Measurements from ENCODE around the gene APOL4. TPM values are rescaled to one million over a fixed set of nuclear protein-coding genes. Genes with fewer than 3 reads are reported as not detected.

APOL4 gene
- total and polyA plus RNA-seq, 2 of the 4 experiments (the other 2 are of a cell fraction): 0.07 TPM; not detected in 1

- intact Hi-C loops (cut with micrococcal nuclease): no loop called here
- H4K91ac ChIP-seq (ENCODE audit: insufficient read depth, low read depth, low read length): no peak overlapping the region
- H2BK15ac ChIP-seq (ENCODE audit: low read depth, low read length): no peak overlapping the region
- H4K20me1 ChIP-seq (ENCODE audit: insufficient read depth, low read length): no peaks in the 10 kb centered on the region
- dilution Hi-C loops (cut with HindIII; ENCODE audit: low sequenced_read_pairs, unreplicated experiment): no loop called here
- no peaks in the 10 kb centered on the region for H3K27me3 ChIP-seq (ENCODE audit: control insufficient read depth, insufficient read depth, low read length)
- H2AK9ac ChIP-seq (replicated peaks; ENCODE audit: low read depth, low read length, poor library complexity): no peak overlapping the region
- H3K27ac ChIP-seq (ENCODE audit: insufficient read depth, low read length): no peak overlapping the region
- H3K14ac ChIP-seq (replicated peaks; ENCODE audit: low read depth, low read length): no peak overlapping the region
- H3K4me2 ChIP-seq (ENCODE audit: low read depth, low read length): no peak overlapping the region
- no peaks in the 10 kb centered on the region; the same call in 1 of the 2 replicates for H3K9me1 ChIP-seq (ENCODE audit: insufficient read depth, low read length)
- no peak for ATAC-seq (ENCODE audit: low read depth)
- H2BK120ac ChIP-seq (ENCODE audit: low read depth, low read length): no peak overlapping the region
- H3K56ac ChIP-seq (ENCODE audit: extremely low read depth, insufficient read depth, low read length): no peak overlapping the region
- in situ Hi-C loops (cut with MboI; ENCODE audit: low sequenced_read_pairs): no loop called here
- H3K79me1 ChIP-seq (ENCODE audit: low read depth in 1 of 2, low read length in 2 of 2): no peaks in the 10 kb centered on the region
- no peak overlapping the region for H3K23ac ChIP-seq (ENCODE audit: low read depth, low read length)
- H4K5ac ChIP-seq (ENCODE audit: low read depth, low read length): no peak overlapping the region
- H3K9ac ChIP-seq (ENCODE audit: low read depth, low read length): no peak overlapping the region
- no CpG with 5 or more reads among the region's 2 CpGs for WGBS, 2 experiments (ENCODE audit: extremely low coverage in 2 of 2, insufficient read length in 1 of 2)
- no peak overlapping the region for H2AFZ ChIP-seq (replicated peaks; ENCODE audit: low read length, poor library complexity)
- no peak overlapping the region for H4K8ac ChIP-seq (ENCODE audit: low read depth in 2 of 2, low read length in 2 of 2)
- no peaks in the 10 kb centered on the region for H3K36me3 ChIP-seq (ENCODE audit: control insufficient read depth, insufficient read depth, low read length)
- H3K4ac ChIP-seq (ENCODE audit: low read depth, low read length): no peak overlapping the region
- CTCF ChIA-PET: no interaction called here
- H3K9me3 ChIP-seq (ENCODE audit: control insufficient read depth, insufficient read depth, low read length): no peaks in the 10 kb centered on the region
- H2BK20ac ChIP-seq (ENCODE audit: low read depth, low read length): no peak overlapping the region
- peaks cover 2% of the 10 kb centered on the region; the same call in 1 of the 2 replicates for H3K4me1 ChIP-seq (ENCODE audit: control insufficient read depth, insufficient read depth, low read length)
- POLR2A ChIA-PET (ENCODE audit: unreplicated experiment): no interaction called here
- no peak overlapping the region for H3K4me3 ChIP-seq (ENCODE audit: insufficient read depth, low read depth, low read length)
- no peak overlapping the region for H2AK5ac ChIP-seq (ENCODE audit: low read depth, low read length)
- H3K18ac ChIP-seq (ENCODE audit: low read depth, low read length): no peak overlapping the region
- H2BK5ac ChIP-seq (ENCODE audit: low read depth, low read length, poor library complexity, severe bottlenecking): no peak overlapping the region
- BruUV-seq (replicated peaks): no TSS peak
- TF ChIP-seq NFE2L2 (IDR thresholded peaks at IDR 0.05; ENCODE audit: low read depth, low read length): no peak
- no peak for TF ChIP-seq USF2 (IDR thresholded peaks at IDR 0.05; ENCODE audit: low read depth, low read length)
- no peak for TF ChIP-seq MAZ (IDR thresholded peaks at IDR 0.05; ENCODE audit: borderline replicate concordance, low read depth, low read length)
- no peak for TF ChIP-seq MAFK (IDR thresholded peaks at IDR 0.05; ENCODE audit: low read depth, low read length)
- TF ChIP-seq RCOR1 (IDR thresholded peaks at IDR 0.05; ENCODE audit: insufficient replicate concordance, low read length): no peak
- no peak for TF ChIP-seq CTCF (conservative IDR thresholded peaks at IDR 0.05; ENCODE audit: low read depth, low read length)
- no peak for TF ChIP-seq MXI1 (IDR thresholded peaks at IDR 0.05; ENCODE audit: borderline replicate concordance, low read depth, low read length)
- no peak for TF ChIP-seq CHD1 (IDR thresholded peaks at IDR 0.05; ENCODE audit: low read depth, low read length)
- TF ChIP-seq RAD21 (IDR thresholded peaks at IDR 0.05; ENCODE audit: low read length): no peak
- TF ChIP-seq FOS (IDR thresholded peaks at IDR 0.05; ENCODE audit: low read depth, low read length): no peak
- no peak for TF ChIP-seq RFX5 (IDR thresholded peaks at IDR 0.05; ENCODE audit: low read depth, low read length)
- TF ChIP-seq POLR2A (IDR thresholded peaks at IDR 0.05; ENCODE audit: low read depth, low read length): no peak
- no peak for TF ChIP-seq CEBPB (IDR thresholded peaks at IDR 0.05; ENCODE audit: low read depth, low read length)
- TF ChIP-seq BHLHE40 (IDR thresholded peaks at IDR 0.05; ENCODE audit: low read depth, low read length): no peak
- no peak for TF ChIP-seq ELK1 (IDR thresholded peaks at IDR 0.05; ENCODE audit: borderline replicate concordance, low read depth, low read length)
- TF ChIP-seq SMC3 (IDR thresholded peaks at IDR 0.05; ENCODE audit: low read depth, low read length): no peak
- no peak for DNase-seq
Measured at GRCh38 chr22:36249160-36249559, 47.6 kb upstream of the APOL4 start.
